ENCODE data around the gene ASCL5. TPM values are rescaled to one million over a fixed set of nuclear protein-coding genes. Genes with fewer than 3 reads are reported as not detected.

The ASCL5 gene
- total RNA-seq, 1 donor from 2014 or later: under 0.01 TPM

GRCh38 chr1:201136355-201137023 is 9.5 kb upstream of the ASCL5 start:
- Histone ChIP-seq H3K27me3 (ENCODE audit: control insufficient read depth, insufficient read depth, low read length) (no peaks in the 10 kb centered on the region), H3K36me3 (ENCODE audit: control insufficient read depth, insufficient read depth, low read length) (peaks cover 7% of the 10 kb centered on the region), H3K4me3 (ENCODE audit: low read depth, low read length) (no peak overlapping the region)
- no peak for TF ChIP-seq CTCF (IDR thresholded peaks at IDR 0.05; ENCODE audit: insufficient read depth, low read length, severe bottlenecking)
- FAIRE-seq: no peak
- no peak for DNase-seq (ENCODE audit: low read depth)

GRCh38 chr1:201134405-201134804 is 7.4 kb upstream of the ASCL5 start:
- Histone ChIP-seq H3K27me3 (ENCODE audit: control insufficient read depth, insufficient read depth, low read length) (no peaks in the 10 kb centered on the region), H3K36me3 (ENCODE audit: control insufficient read depth, insufficient read depth, low read length) (peaks cover 5% of the 10 kb centered on the region), H3K4me3 (ENCODE audit: low read depth, low read length) (no peak overlapping the region)
- TF ChIP-seq CTCF (IDR thresholded peaks at IDR 0.05; ENCODE audit: insufficient read depth, low read length, severe bottlenecking): no peak
- FAIRE-seq (no peak), DNase-seq (ENCODE audit: low read depth) (no peak)

GRCh38 chr1:201131398-201131797 is 4.4 kb upstream of the ASCL5 start:
- no peak for FAIRE-seq
- DNase-seq (ENCODE audit: low read depth): no peak
- TF ChIP-seq CTCF (IDR thresholded peaks at IDR 0.05; ENCODE audit: insufficient read depth, low read length, severe bottlenecking): no peak
- H3K36me3 ChIP-seq (ENCODE audit: control insufficient read depth, insufficient read depth, low read length): peaks cover 3% of the 10 kb centered on the region
- H3K27me3 ChIP-seq (ENCODE audit: control insufficient read depth, insufficient read depth, low read length): peaks cover 3% of the 10 kb centered on the region
- no peak overlapping the region for H3K4me3 ChIP-seq (ENCODE audit: low read depth, low read length)

- Histone ChIP-seq H3K27me3 (ENCODE audit: control insufficient read depth, insufficient read depth, low read length) (peaks cover 6% of the 10 kb centered on the region), H3K4me3 (ENCODE audit: low read depth, low read length) (no peak overlapping the region), H3K36me3 (ENCODE audit: control insufficient read depth, insufficient read depth, low read length) (no peaks in the 10 kb centered on the region)
- FAIRE-seq: no peak
- no peak for TF ChIP-seq CTCF (IDR thresholded peaks at IDR 0.05; ENCODE audit: insufficient read depth, low read length, severe bottlenecking)
- DNase-seq (ENCODE audit: low read depth): no peak
These were observed 2.0 kb upstream of the ASCL5 start for GRCh38 chr1:201128962-201129361.

- FAIRE-seq (no peak), DNase-seq (ENCODE audit: low read depth) (no peak)
- TF ChIP-seq CTCF (IDR thresholded peaks at IDR 0.05; ENCODE audit: insufficient read depth, low read length, severe bottlenecking): no peak
These were observed 1.5 kb upstream of the ASCL5 start for GRCh38 chr1:201128476-201128875.

More at GRCh38 chr1:201128476-201128875, 1.5 kb upstream of the ASCL5 start:
- H3K36me3 ChIP-seq (ENCODE audit: control insufficient read depth, insufficient read depth, low read length): no peaks in the 10 kb centered on the region
- peaks cover 6% of the 10 kb centered on the region for H3K27me3 ChIP-seq (ENCODE audit: control insufficient read depth, insufficient read depth, low read length)
- no peak overlapping the region for H3K4me3 ChIP-seq (ENCODE audit: low read depth, low read length)

Data from bronchial epithelial cell (primary cell).